Right ventricle myocardium inferior (tissue), 1 donor: ENCODE measurements around the gene DUSP9. TPM values are rescaled to one million over a fixed set of nuclear protein-coding genes. Genes with fewer than 3 reads are reported as not detected.
A peak's percentile ranks its signal among the peaks of the same experiment; 100 is the strongest.
"Not testable (repeated sequence)": the region's sequence is repeated elsewhere in the genome, so short reads cannot be mapped to it uniquely, and the experiment has no call there.

Source experiments
- ATAC-seq: fragments of 200-7000 bp; cut with Tn5 transposase; one replicate; pipeline ENCODE4 v1.9.1; 2020; ENCODE audit warnings: mild to moderate bottlenecking, moderate library complexity
- DNase-seq: peaks from one replicate; pipeline ENCODE4 v3.0.0; 2021; ENCODE audit errors: missing footprints
- intact Hi-C: fragments of 100-400 bp; cut with DNase I; formaldehyde crosslinking; loops from one replicate; pipeline ENCODE4 v1.11.0; 2022
- total RNA-seq: library from RNA; stranded (reverse); fragmentation: NEBNext Ultra II Directional; extraction: Animal tissue kit (Norgen Biotek cat#: 25700); gene quantifications from one replicate; pipeline ENCODE4 v1.2.1, GENCODE V29; 2021
- donor health status: DM: no; HTN: yes; CAD: no; lungs with severe emphysema.

Gene DUSP9
- total RNA-seq, 1 donor from 2014 or later, result 0.19 TPM

DNA sequence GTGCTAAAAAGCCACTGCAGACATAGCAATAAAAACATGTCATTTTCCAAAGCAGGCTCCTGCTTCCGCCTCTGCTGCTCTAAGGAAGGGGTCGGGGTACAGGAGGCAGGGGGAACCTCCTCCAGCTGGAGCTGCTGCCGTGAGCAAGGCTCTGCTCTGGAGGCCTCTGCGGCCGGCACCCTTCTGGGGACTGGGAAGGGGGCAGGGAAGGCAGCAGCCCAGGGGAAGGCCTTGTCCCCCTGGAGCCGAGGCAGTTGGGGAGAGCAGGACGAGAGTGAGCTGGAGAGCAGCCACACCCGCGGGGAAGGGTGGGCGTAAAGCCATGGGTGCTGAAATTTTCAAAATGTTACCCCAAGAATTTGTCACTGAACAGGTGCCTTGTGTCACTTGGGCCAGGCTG lies 49.5 kb downstream of the DUSP9 start:
- ATAC-seq, DNase-seq, intact Hi-C loops: not testable (repeated sequence)

GRCh38 chrX:153696986-153697722 lies 50.2 kb downstream of the DUSP9 start:
- ATAC-seq, intact Hi-C loops, DNase-seq: not testable (repeated sequence)

- DNase-seq (no peak), ATAC-seq (no peak)
- intact Hi-C loops, result no loop called here
Measured at GRCh38 chrX:153697924-153698865, 51.2 kb downstream of the DUSP9 start.

DNA sequence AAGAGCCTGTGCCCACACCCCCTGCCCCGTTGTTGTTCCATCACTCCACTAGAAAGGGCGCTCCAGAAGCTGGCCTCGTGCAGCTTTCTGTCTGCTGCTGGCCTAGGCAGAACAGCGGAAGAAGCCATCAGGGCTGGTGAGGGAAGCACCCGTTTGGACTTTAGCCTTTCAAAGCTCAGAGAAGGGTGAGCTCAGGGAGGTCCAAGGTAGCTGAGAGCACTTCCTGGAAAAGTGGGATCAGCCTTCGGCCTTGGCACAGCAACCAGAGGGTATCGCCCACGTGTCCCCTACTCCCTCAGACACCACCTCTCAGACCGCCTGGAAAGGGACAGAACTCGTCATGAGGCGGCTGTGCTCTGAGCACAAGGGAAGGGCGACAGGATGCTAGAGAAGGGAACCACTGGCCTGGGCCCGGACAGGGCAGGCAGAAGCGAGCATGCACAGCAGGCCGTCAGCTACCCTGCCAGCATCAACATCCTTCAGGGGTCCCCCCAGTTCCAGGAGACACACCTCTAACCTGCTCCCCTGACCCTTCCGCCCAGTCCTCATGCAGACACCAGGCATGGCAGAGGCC lies 52.3 kb downstream of the DUSP9 start:
- intact Hi-C loops, DNase-seq, ATAC-seq: not testable (repeated sequence)

- intact Hi-C loops, DNase-seq: not testable (repeated sequence)
- peak; percentile 75 for ATAC-seq
Measured at GRCh38 chrX:153699784-153700371, 52.9 kb downstream of the DUSP9 start.

DNA sequence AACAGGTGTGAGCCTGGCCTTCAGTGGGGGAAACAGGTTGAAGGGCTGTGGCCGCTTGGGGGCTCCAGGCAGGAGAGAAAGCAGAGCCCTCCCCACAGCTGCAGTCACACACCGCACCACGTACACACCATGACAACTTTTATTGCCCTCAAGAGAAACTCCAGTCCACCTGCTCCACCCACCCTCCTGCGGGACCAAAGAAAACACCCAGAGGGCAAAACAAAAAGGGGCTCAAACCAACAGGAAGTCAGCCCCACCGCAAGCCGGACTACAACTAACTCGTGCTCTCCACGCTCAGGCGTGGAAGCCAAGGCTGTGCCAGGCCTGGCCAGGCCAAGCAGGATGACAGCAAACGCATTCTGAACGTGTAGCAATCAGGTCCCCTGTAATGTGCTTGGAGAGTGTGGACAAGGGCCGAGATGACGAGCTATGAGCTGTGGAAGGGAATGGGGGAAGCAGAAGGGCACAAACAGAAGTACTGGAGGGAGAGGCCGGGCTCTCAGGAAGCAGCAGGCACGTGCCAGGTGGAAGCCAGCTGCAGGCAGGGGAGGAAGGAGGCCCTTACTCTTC lies 53.5 kb downstream of the DUSP9 start:
- DNase-seq (no peak), ATAC-seq (peak; percentile 19)
- intact Hi-C loops, result no loop called here

Other genes starting within 250 kb of the DUSP9 start
- not detected for gene PNMA6E, start 245.9 kb upstream of the DUSP9 start, total RNA-seq
- gene ZFP92, start 235.7 kb upstream of the DUSP9 start, total RNA-seq, result 0.65 TPM
- not detected for gene TREX2, start 201.1 kb upstream of the DUSP9 start, total RNA-seq
- gene HAUS7, start 176.6 kb upstream of the DUSP9 start, total RNA-seq, result 18.5 TPM
- 42.2 TPM for gene BGN, start 152.2 kb upstream of the DUSP9 start, total RNA-seq
- gene ATP2B3, start 129.6 kb upstream of the DUSP9 start, total RNA-seq, result not detected
- gene CCNQ, start 48.1 kb upstream of the DUSP9 start, total RNA-seq, result 42.6 TPM
- 11.3 TPM for gene PNCK, start 26.6 kb downstream of the DUSP9 start, total RNA-seq
- gene SLC6A8, start 40.7 kb downstream of the DUSP9 start, total RNA-seq, result 178 TPM
- gene BCAP31, start 77.2 kb downstream of the DUSP9 start, total RNA-seq, result 98.5 TPM
- 16.4 TPM for gene ABCD1, start 77.7 kb downstream of the DUSP9 start, total RNA-seq
- gene PLXNB3, start 117.0 kb downstream of the DUSP9 start, total RNA-seq, result 2.3 TPM
- 43.3 TPM for gene SRPK3, start 133.8 kb downstream of the DUSP9 start, total RNA-seq
- gene IDH3G, start 147.2 kb downstream of the DUSP9 start, total RNA-seq, result 78.7 TPM
- 150 TPM for gene SSR4, start 147.5 kb downstream of the DUSP9 start, total RNA-seq
- 2.8 TPM for gene PDZD4, start 183.3 kb downstream of the DUSP9 start, total RNA-seq
- gene L1CAM, start 239.0 kb downstream of the DUSP9 start, total RNA-seq, result 6.1 TPM